H1 (cell line): ENCODE measurements around the gene RMP24.

ENCODE experiments used
- CEBPB ChIP-seq: IDR thresholded peaks from 2 replicates; pipeline ENCODE4 v1.6.1; 2012; ENCODE audit warnings: low read depth, low read length
- EGR1 ChIP-seq: IDR thresholded peaks from 2 replicates; pipeline ENCODE4 v1.6.1; 2011; ENCODE audit warnings: low read depth, low read length, borderline replicate concordance
- JUND ChIP-seq: IDR thresholded peaks from 2 replicates; pipeline ENCODE4 v1.6.1; 2011; ENCODE audit warnings: mild to moderate bottlenecking, improper control_type of control experiment, low read length
- KDM4A ChIP-seq: IDR thresholded peaks from one replicate; pipeline ENCODE4 v1.7.1; 2012; ENCODE audit warnings: low read depth, mild to moderate bottlenecking, moderate library complexity, low read length, inconsistent platforms; ENCODE audit not compliant: severe bottlenecking
- MAFK ChIP-seq: IDR thresholded peaks from 2 replicates; pipeline ENCODE4 v1.6.1; 2012; ENCODE audit warnings: low read depth, mild to moderate bottlenecking, improper control_type of control experiment, low read length
- NRF1 ChIP-seq: IDR thresholded peaks from 2 replicates; pipeline ENCODE4 v1.6.1; 2011; ENCODE audit warnings: mild to moderate bottlenecking, low read depth, low read length, improper control_type of control experiment
- PHF8 ChIP-seq: fragments of 200-600 bp; sonication (generic); conservative IDR thresholded peaks from 2 replicates; pipeline ENCODE4 v1.7.1; 2012; ENCODE audit warnings: low read depth, mild to moderate bottlenecking, inconsistent platforms, low read length, moderate library complexity
- RAD21 ChIP-seq, 2 experiments: IDR thresholded peaks in 1 of 2; conservative IDR thresholded peaks in 1 of 2; 2 replicates each; pipeline ENCODE4 v1.6.1; 2011; ENCODE audit warnings: low read depth in 2 of 2, low read length in 2 of 2, improper control_type of control experiment in 1 of 2, inconsistent platforms in 1 of 2, mild to moderate bottlenecking in 1 of 2, moderate library complexity in 1 of 2
- SUZ12 ChIP-seq: fragments of 200-600 bp; sonication (generic); IDR thresholded peaks from 2 replicates; pipeline ENCODE4 v1.6.1; 2012; ENCODE audit warnings: mild to moderate bottlenecking, inconsistent platforms, low read length, moderate library complexity, mixed read lengths
- TAF1 ChIP-seq: IDR thresholded peaks from 2 replicates; pipeline ENCODE4 v1.6.1; 2011; ENCODE audit warnings: mild to moderate bottlenecking, low read depth, low read length
- YY1 ChIP-seq: IDR thresholded peaks from 2 replicates; pipeline ENCODE4 v1.6.1; 2011; ENCODE audit warnings: low read depth, mild to moderate bottlenecking, low read length
- TF ChIP-seq, protein P1 (sequence below): fragments of 300-600 bp; sonication (generic); IDR thresholded peaks from 2 replicates; pipeline ENCODE4 v1.7.1; 2012; ENCODE audit warnings: low read length, moderate library complexity, mild to moderate bottlenecking, inconsistent platforms; ENCODE audit not compliant: insufficient replicate concordance
- TF ChIP-seq, protein P2 (sequence below), 3 experiments: IDR thresholded peaks; 1 replicate in 2 of 3; 2 replicates in 1 of 3; pipeline versions ENCODE4 v1.5.1 to v1.6.1; 2011; ENCODE audit warnings: low read length in 3 of 3, mild to moderate bottlenecking in 3 of 3, inconsistent platforms in 2 of 3, low read depth in 1 of 3, moderate library complexity in 1 of 3; ENCODE audit not compliant: insufficient read depth in 1 of 3; ENCODE audit errors: control extremely low read depth in 1 of 3
- TF ChIP-seq, protein P3 (sequence below): IDR thresholded peaks from 2 replicates; pipeline ENCODE4 v1.6.1; 2011; ENCODE audit warnings: low read depth, mild to moderate bottlenecking, low read length; ENCODE audit not compliant: insufficient read depth

DNA sequence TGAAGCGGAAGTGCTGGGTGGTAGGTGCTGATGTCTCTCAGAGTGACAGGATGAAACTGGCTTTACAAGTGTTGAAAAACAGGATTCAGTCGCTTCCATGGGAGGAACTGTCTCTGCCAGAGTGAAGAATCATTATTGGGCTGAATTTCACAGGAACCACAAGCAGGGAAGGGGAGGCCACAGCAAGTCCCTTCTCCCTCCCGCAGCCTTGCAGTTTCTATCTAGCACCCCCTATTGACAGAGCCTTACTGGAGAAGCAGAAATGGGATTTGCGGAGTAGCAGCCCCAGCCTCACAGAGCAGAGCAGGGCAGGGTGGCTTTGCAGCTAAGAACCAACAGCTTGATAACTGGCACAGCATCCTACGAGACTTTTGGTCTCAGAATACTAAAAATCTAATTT, 33.3 kb upstream of the RMP24 start:
- TF ChIP-seq, protein P1, sequence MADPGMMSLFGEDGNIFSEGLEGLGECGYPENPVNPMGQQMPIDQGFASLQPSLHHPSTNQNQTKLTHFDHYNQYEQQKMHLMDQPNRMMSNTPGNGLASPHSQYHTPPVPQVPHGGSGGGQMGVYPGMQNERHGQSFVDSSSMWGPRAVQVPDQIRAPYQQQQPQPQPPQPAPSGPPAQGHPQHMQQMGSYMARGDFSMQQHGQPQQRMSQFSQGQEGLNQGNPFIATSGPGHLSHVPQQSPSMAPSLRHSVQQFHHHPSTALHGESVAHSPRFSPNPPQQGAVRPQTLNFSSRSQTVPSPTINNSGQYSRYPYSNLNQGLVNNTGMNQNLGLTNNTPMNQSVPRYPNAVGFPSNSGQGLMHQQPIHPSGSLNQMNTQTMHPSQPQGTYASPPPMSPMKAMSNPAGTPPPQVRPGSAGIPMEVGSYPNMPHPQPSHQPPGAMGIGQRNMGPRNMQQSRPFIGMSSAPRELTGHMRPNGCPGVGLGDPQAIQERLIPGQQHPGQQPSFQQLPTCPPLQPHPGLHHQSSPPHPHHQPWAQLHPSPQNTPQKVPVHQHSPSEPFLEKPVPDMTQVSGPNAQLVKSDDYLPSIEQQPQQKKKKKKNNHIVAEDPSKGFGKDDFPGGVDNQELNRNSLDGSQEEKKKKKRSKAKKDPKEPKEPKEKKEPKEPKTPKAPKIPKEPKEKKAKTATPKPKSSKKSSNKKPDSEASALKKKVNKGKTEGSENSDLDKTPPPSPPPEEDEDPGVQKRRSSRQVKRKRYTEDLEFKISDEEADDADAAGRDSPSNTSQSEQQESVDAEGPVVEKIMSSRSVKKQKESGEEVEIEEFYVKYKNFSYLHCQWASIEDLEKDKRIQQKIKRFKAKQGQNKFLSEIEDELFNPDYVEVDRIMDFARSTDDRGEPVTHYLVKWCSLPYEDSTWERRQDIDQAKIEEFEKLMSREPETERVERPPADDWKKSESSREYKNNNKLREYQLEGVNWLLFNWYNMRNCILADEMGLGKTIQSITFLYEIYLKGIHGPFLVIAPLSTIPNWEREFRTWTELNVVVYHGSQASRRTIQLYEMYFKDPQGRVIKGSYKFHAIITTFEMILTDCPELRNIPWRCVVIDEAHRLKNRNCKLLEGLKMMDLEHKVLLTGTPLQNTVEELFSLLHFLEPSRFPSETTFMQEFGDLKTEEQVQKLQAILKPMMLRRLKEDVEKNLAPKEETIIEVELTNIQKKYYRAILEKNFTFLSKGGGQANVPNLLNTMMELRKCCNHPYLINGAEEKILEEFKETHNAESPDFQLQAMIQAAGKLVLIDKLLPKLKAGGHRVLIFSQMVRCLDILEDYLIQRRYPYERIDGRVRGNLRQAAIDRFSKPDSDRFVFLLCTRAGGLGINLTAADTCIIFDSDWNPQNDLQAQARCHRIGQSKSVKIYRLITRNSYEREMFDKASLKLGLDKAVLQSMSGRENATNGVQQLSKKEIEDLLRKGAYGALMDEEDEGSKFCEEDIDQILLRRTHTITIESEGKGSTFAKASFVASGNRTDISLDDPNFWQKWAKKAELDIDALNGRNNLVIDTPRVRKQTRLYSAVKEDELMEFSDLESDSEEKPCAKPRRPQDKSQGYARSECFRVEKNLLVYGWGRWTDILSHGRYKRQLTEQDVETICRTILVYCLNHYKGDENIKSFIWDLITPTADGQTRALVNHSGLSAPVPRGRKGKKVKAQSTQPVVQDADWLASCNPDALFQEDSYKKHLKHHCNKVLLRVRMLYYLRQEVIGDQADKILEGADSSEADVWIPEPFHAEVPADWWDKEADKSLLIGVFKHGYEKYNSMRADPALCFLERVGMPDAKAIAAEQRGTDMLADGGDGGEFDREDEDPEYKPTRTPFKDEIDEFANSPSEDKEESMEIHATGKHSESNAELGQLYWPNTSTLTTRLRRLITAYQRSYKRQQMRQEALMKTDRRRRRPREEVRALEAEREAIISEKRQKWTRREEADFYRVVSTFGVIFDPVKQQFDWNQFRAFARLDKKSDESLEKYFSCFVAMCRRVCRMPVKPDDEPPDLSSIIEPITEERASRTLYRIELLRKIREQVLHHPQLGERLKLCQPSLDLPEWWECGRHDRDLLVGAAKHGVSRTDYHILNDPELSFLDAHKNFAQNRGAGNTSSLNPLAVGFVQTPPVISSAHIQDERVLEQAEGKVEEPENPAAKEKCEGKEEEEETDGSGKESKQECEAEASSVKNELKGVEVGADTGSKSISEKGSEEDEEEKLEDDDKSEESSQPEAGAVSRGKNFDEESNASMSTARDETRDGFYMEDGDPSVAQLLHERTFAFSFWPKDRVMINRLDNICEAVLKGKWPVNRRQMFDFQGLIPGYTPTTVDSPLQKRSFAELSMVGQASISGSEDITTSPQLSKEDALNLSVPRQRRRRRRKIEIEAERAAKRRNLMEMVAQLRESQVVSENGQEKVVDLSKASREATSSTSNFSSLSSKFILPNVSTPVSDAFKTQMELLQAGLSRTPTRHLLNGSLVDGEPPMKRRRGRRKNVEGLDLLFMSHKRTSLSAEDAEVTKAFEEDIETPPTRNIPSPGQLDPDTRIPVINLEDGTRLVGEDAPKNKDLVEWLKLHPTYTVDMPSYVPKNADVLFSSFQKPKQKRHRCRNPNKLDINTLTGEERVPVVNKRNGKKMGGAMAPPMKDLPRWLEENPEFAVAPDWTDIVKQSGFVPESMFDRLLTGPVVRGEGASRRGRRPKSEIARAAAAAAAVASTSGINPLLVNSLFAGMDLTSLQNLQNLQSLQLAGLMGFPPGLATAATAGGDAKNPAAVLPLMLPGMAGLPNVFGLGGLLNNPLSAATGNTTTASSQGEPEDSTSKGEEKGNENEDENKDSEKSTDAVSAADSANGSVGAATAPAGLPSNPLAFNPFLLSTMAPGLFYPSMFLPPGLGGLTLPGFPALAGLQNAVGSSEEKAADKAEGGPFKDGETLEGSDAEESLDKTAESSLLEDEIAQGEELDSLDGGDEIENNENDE = no peak
- TF ChIP-seq, protein P2, sequence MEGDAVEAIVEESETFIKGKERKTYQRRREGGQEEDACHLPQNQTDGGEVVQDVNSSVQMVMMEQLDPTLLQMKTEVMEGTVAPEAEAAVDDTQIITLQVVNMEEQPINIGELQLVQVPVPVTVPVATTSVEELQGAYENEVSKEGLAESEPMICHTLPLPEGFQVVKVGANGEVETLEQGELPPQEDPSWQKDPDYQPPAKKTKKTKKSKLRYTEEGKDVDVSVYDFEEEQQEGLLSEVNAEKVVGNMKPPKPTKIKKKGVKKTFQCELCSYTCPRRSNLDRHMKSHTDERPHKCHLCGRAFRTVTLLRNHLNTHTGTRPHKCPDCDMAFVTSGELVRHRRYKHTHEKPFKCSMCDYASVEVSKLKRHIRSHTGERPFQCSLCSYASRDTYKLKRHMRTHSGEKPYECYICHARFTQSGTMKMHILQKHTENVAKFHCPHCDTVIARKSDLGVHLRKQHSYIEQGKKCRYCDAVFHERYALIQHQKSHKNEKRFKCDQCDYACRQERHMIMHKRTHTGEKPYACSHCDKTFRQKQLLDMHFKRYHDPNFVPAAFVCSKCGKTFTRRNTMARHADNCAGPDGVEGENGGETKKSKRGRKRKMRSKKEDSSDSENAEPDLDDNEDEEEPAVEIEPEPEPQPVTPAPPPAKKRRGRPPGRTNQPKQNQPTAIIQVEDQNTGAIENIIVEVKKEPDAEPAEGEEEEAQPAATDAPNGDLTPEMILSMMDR (IDR thresholded peaks at IDR 0.05; ENCODE audit: control extremely low read depth in 1 of 3, insufficient read depth in 1 of 3, low read depth in 1 of 3, low read length in 3 of 3) = peak; percentile 63 to 83 (median 82)
- TF ChIP-seq TAF1 = no peak
- no peak for TF ChIP-seq PHF8
- peak; percentile 73 to 83 for TF ChIP-seq RAD21 (IDR thresholded peaks at IDR 0.05 in 1 of 2, conservative IDR thresholded peaks at IDR 0.05 in 1 of 2; ENCODE audit: low read depth in 2 of 2, low read length in 2 of 2)
- no peak for TF ChIP-seq JUND
- no peak for TF ChIP-seq SUZ12
- no peak for TF ChIP-seq EGR1
- no peak for TF ChIP-seq CEBPB
- TF ChIP-seq YY1 = 0 out of 2 replicates have a peak, but pooled peaks have one; percentile 23
- TF ChIP-seq MAFK = no peak
- TF ChIP-seq, protein P3, sequence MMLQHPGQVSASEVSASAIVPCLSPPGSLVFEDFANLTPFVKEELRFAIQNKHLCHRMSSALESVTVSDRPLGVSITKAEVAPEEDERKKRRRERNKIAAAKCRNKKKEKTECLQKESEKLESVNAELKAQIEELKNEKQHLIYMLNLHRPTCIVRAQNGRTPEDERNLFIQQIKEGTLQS = no peak
- no peak for TF ChIP-seq NRF1
- no peak for TF ChIP-seq KDM4A
